ENCODE data around the gene RASAL1. TPM values are rescaled to one million over a fixed set of nuclear protein-coding genes. Genes with fewer than 3 reads are reported as not detected.

The RASAL1 gene
- total and polyA plus RNA-seq, 7 donors = 0.89 TPM; not detected in 6

- intact Hi-C loops (cut with DNase I) = no loop called here
- Histone ChIP-seq H3K36me3 (ENCODE audit: insufficient read depth in 1 of 2, low read depth in 1 of 2) (no peaks in the 10 kb centered on the region), H3K4me3 (no peak overlapping the region), H3K4me1 (no peaks in the 10 kb centered on the region), H3K27ac (no peak overlapping the region), H3K9me3 (no peaks in the 10 kb centered on the region), H3K27me3 (ENCODE audit: insufficient read depth in 3 of 3, low read length in 2 of 3) (peaks cover 0 to 23% (median 2%) of the 10 kb centered on the region in 3 donors)
- no peak for ATAC-seq
- WGBS, 3 donors = 52 to 62% (median 57%) methylated on average over 10 of the region's 10 CpGs
- TF ChIP-seq CTCF (IDR thresholded peaks at IDR 0.05) = no peak
- no peak for DNase-seq
Measured at GRCh38 chr12:113101751-113102150, 33.8 kb downstream of the RASAL1 start.

- Histone ChIP-seq H3K4me1 (no peaks in the 10 kb centered on the region), H3K36me3 (ENCODE audit: insufficient read depth in 1 of 2, low read depth in 1 of 2) (no peaks in the 10 kb centered on the region), H3K27me3 (ENCODE audit: insufficient read depth in 3 of 3, low read length in 2 of 3) (peaks cover 0 to 21% (median 2%) of the 10 kb centered on the region in 3 donors), H3K9me3 (no peaks in the 10 kb centered on the region), H3K4me3 (no peak overlapping the region), H3K27ac (no peak overlapping the region)
- 57 to 64% (median 62%) methylated on average over 11 to 12 of the region's 12 CpGs for WGBS, 3 donors
- no peak for ATAC-seq
- no peak for DNase-seq
- intact Hi-C loops (cut with DNase I) = no loop called here
- TF ChIP-seq CTCF (IDR thresholded peaks at IDR 0.05) = no peak
Measured at GRCh38 chr12:113099764-113100163, 35.8 kb downstream of the RASAL1 start.

GRCh38 chr12:113099364-113099763, 36.2 kb downstream of the RASAL1 start:
- DNase-seq (no peak), ATAC-seq (no peak)
- TF ChIP-seq CTCF (IDR thresholded peaks at IDR 0.05) = no peak
- H3K4me3 ChIP-seq = no peak overlapping the region
- no peaks in the 10 kb centered on the region for H3K4me1 ChIP-seq
- no peaks in the 10 kb centered on the region for H3K9me3 ChIP-seq
- intact Hi-C loops (cut with DNase I) = no loop called here
- no peaks in the 10 kb centered on the region for H3K36me3 ChIP-seq (ENCODE audit: insufficient read depth in 1 of 2, low read depth in 1 of 2)
- no peak overlapping the region for H3K27ac ChIP-seq
- H3K27me3 ChIP-seq (ENCODE audit: insufficient read depth in 3 of 3, low read length in 2 of 3) = peaks cover 0 to 20% (median 2%) of the 10 kb centered on the region in 3 donors

GRCh38 chr12:113098441-113099028, 37.0 kb downstream of the RASAL1 start:
- DNase-seq = peak; percentile 80 to 88
- intact Hi-C loops (cut with DNase I) = no loop called here
- peak; percentile 65 to 87 (median 78) for ATAC-seq
- H3K4me1 ChIP-seq = no peaks in the 10 kb centered on the region
- peaks cover 0 to 12% (median 2%) of the 10 kb centered on the region in 3 donors for H3K27me3 ChIP-seq (ENCODE audit: insufficient read depth in 3 of 3, low read length in 2 of 3)
- TF ChIP-seq CTCF (IDR thresholded peaks at IDR 0.05) = peak; percentile 50
- H3K4me3 ChIP-seq = no peak overlapping the region
- no peaks in the 10 kb centered on the region for H3K36me3 ChIP-seq (ENCODE audit: insufficient read depth in 1 of 2, low read depth in 1 of 2)
- WGBS, 3 donors = 19 to 31% (median 22%) methylated on average over 15 of the region's 15 CpGs
- H3K27ac ChIP-seq = no peak overlapping the region
- H3K9me3 ChIP-seq = no peaks in the 10 kb centered on the region

Measured in psoas muscle (tissue), 8 donors.